Esophagus muscularis mucosa (tissue), 3 donors: ENCODE measurements around the gene SMARCE1.

Source experiments
- CTCF ChIP-seq, 3 experiments: fragments of 200-600 bp in 2 of 3; fragments of 450-650 bp in 1 of 3; sonication (generic) in 2 of 3; IDR thresholded peaks; one replicate each; pipeline ENCODE4 v1.5.1; 2017 to 2019; ENCODE audit warnings: antibody characterized with exemption in 3 of 3, mild to moderate bottlenecking in 2 of 3, moderate library complexity in 1 of 3
- POLR2A ChIP-seq: fragments of 450-650 bp; IDR thresholded peaks from one replicate; pipeline ENCODE4 v1.6.1; 2017; ENCODE audit warnings: antibody characterized with exemption, moderate library complexity, mild to moderate bottlenecking, low read depth
- POLR2AphosphoS5 ChIP-seq, 2 donors: sonication (generic); formaldehyde crosslinking; IDR thresholded peaks; one replicate each; pipeline ENCODE4 v1.6.1; 2017; ENCODE audit warnings: antibody characterized with exemption in 2 of 2

DNA sequence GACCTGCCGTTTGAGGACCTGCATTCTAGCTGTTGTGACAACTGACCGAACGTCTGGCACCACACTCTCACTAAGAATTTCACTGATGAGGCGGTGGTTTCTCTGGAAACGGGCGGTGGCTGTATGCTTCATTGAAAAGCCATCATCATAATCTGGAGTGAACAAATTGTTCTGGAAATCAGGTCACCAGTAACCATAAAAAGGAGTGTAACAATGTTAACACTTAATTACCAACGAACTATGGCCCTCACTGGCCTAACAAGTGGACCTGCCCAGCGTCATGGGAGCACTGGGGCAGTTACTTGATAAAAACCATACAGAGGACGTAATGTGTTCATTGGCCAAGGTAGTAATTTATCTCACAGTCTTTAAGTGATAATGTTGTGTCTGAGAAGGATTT lies 15.4 kb downstream of the SMARCE1 start:
- TF ChIP-seq CTCF (IDR thresholded peaks at IDR 0.05) = no peak
- TF ChIP-seq POLR2AphosphoS5 (IDR thresholded peaks at IDR 0.05) = no peak
- no peak for TF ChIP-seq POLR2A
